Gastroesophageal sphincter (tissue), 3 donors: ENCODE data around the gene TEKT3.

Experiments used
- POLR2A ChIP-seq, 2 donors: fragments of 450-650 bp; IDR thresholded peaks; one replicate each; pipeline ENCODE4 v1.6.1; 2017; ENCODE audit warnings: antibody characterized with exemption in 2 of 2, mild to moderate bottlenecking in 2 of 2, moderate library complexity in 1 of 2
- TF ChIP-seq, protein P1 (sequence below), 4 experiments: fragments of 200-600 bp in 2 of 4; fragments of 450-650 bp in 2 of 4; sonication (generic) in 1 of 4; IDR thresholded peaks; one replicate each; pipeline ENCODE4 v1.5.1; 2017 to 2019; ENCODE audit warnings: antibody characterized with exemption in 4 of 4, mild to moderate bottlenecking in 2 of 4, moderate library complexity in 2 of 4

DNA sequence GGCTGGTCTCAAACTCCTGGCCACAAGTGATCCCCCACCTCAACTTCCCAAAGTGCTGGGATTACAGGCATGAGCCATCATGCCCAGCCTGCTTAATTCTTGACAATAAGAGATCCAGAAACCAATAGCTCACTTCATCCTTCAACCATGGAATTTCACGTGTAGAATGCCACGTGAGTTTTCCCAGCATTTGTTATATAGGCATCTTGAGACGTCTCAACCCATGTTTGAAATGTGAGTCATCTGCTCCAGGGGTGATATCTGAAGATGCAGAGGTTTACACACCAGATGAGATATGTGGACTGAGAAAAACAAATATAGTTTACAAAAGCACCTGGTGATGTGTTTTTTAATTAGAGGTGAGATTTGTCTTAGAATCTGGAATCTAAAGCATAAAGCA lies 7.1 kb downstream of the TEKT3 start:
- TF ChIP-seq POLR2A (IDR thresholded peaks at IDR 0.05), result no peak
- TF ChIP-seq, protein P1, sequence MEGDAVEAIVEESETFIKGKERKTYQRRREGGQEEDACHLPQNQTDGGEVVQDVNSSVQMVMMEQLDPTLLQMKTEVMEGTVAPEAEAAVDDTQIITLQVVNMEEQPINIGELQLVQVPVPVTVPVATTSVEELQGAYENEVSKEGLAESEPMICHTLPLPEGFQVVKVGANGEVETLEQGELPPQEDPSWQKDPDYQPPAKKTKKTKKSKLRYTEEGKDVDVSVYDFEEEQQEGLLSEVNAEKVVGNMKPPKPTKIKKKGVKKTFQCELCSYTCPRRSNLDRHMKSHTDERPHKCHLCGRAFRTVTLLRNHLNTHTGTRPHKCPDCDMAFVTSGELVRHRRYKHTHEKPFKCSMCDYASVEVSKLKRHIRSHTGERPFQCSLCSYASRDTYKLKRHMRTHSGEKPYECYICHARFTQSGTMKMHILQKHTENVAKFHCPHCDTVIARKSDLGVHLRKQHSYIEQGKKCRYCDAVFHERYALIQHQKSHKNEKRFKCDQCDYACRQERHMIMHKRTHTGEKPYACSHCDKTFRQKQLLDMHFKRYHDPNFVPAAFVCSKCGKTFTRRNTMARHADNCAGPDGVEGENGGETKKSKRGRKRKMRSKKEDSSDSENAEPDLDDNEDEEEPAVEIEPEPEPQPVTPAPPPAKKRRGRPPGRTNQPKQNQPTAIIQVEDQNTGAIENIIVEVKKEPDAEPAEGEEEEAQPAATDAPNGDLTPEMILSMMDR (IDR thresholded peaks at IDR 0.05), result no peak
